NCI-H1694 treated with DMSO at 0.1 percent for 48 hours (cell line): ENCODE data around the gene ETV2.
"Not testable (repeated sequence)": the region's sequence is repeated elsewhere in the genome, so short reads cannot be mapped to it uniquely, and the experiment has no call there.

Source experiments
- DNase-seq: peaks from one replicate; lab custom pipeline; 2025; lab: John Stamatoyannopoulos, UW

ETV2 gene

DNA sequence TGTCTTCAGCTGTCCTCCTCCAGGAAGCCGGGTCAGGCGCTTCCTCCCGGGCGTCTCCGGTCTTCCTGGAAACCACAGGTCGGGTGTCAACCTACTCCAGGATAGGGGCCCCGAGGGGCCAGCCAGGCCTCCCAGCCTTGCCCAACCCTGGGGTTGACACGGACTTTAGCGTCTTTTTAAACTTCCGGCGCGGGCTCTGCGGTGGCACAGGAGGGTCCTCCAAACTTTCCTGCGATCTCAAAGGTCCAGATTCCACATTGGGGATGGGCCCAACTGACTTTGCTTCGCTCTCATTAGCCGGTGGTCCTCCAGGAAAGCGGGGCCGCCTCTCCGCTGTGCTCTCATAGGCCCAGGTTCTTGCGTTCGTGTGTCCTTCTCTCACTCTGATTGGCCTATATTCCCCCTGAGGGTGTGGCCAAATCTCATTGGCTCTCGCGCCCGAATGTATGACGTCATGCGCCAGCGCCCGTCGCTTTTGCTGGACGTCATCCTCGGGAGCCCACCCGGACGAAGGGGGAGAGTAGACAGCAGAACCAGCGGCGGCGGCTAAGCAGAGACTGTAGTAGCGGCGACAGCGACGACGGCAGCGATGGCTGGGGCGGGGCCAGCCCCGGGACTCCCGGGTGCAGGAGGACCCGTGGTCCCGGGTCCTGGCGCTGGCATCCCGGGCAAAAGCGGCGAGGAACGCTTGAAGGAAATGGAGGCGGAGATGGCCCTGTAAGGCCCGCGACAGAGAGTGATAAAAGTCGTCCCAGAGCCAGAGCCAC lies 12.8 kb upstream of the ETV2 start, which contains the start of gene RBM42:
RBM42 (plus strand) TSS at position 472 of the 767 bp plus-strand sequence; CDS start at position 590, 118 bp downstream.
- DNase-seq = peak; percentile 98

DNA sequence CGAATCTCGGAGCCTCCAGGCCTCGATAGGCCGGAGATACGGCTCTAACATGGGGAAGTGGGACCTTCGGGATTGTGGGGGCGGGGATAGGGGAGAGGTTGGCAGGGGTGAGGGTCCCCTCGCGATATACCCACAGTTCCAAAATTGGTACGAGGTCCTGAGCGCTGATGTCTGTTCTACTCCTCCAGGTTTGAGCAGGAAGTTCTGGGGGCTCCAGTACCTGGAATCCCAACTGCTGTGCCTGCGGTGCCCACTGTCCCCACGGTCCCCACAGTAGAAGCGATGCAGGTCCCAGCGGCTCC lies 12.3 kb upstream of the ETV2 start:
- no peak for DNase-seq

DNA sequence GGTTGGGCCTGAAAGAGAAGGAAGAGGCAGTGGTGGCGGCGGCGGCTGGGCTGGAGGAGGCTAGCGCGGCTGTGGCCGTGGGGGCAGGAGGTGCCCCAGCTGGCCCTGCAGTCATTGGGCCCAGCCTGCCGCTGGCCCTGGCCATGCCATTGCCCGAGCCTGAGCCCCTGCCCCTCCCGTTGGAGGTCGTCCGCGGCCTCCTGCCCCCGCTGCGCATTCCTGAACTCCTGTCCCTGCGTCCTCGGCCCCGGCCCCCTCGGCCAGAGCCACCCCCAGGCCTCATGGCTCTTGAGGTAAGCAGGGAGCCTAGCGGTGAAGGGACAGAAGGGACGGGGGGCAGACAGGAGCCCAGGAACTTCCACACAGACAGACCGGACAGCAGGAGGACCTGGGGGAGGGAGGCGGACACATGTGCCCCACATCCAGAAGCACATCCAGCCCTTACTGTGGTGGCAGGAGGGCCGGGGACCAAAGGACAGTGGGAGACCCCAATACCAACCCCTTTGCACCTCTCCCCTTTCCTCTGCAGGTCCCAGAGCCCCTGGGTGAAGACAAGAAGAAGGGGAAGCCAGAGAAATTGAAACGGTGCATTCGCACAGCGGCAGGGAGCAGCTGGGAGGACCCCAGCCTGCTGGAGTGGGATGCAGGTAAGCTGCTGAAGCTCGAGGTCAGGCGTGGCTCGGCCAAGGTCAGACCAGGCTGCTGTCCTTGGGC lies 7.7 kb upstream of the ETV2 start:
- DNase-seq = no peak

DNA sequence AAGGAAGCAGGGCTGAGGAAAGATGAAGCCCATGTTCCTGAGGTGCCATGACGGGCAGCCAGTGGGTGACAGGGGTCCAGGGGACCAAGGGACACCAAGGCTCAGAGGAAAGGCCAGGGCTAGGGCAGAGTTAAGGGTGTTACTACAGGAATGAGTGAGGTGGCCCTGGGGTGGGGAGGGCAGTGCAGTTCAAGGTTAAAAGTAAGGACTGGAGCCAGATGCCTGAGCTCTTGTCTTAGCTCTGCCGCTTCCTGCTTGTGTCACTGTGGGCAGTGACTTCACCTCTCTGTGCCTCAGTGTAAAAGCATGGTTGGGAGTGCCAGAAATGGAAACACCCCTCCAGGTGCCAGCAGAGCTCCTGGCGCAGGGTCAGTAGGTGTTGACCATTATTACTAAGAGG lies 4.9 kb upstream of the ETV2 start:
- no peak for DNase-seq

DNA sequence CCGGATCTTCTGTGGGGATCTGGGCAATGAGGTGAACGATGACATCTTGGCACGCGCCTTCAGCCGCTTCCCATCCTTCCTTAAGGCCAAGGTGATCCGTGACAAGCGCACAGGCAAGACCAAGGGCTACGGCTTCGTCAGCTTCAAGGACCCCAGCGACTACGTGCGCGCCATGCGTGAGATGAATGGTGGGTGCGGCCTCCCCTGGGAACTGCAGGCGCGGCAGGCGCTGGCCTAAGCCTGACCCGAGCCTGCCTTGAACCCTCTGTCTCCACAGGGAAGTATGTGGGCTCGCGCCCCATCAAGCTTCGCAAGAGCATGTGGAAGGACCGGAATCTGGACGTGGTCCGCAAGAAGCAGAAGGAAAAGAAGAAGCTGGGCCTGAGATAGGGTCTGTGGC lies 4.4 kb upstream of the ETV2 start:
- no peak for DNase-seq

DNA sequence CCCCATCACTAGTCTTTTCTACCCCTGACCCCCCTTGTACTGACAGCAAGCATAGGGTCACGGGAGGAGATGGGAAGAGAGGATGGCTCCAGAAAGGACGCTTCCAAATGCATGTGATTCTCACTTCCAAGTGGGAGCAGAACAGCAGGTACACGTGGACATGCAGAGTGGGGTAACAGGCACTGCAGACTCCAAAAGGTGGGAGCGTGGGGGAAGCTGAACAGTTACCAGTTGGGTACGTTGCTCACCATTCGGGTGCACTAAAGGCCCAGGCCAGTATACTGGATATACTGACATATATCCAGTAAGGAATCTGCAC lies 2.3 kb upstream of the ETV2 start:
- DNase-seq = no peak

DNA sequence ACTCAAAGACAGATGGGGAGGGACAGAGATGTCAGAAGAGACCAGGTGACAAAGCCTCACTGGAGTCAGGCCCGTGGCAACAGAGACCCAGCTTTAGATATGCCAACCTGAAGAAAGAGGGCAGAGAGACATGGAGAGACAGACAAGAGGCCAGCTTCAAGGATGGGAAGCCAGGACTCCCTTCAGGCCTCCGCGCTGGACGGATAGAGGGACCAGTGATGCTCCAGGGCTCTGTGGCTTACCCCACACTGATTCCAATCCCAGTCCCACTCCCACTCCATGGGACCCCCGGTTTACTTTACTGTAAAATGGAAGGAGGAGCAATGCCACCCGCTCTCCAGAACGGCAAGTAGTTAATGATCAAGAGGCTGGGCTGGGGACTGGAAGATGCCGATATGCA lies 1.7 kb upstream of the ETV2 start:
- no peak for DNase-seq

DNA sequence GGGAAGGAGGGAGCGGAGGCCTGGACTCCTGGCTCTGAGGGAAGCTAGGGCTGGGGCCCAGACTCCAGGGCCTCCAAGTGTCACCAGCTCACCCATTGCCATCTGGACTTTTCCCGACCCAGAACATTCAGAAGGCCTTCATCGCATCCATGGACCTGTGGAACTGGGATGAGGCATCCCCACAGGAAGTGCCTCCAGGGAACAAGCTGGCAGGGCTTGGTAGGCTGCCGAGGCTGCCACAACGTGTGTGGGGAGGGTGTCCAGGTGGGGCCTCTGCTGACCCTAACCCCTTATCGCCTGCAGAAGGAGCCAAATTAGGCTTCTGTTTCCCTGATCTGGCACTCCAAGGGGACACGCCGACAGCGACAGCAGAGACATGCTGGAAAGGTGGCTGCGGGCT lies 767 bp downstream of the ETV2 start:
- no peak for DNase-seq

DNA sequence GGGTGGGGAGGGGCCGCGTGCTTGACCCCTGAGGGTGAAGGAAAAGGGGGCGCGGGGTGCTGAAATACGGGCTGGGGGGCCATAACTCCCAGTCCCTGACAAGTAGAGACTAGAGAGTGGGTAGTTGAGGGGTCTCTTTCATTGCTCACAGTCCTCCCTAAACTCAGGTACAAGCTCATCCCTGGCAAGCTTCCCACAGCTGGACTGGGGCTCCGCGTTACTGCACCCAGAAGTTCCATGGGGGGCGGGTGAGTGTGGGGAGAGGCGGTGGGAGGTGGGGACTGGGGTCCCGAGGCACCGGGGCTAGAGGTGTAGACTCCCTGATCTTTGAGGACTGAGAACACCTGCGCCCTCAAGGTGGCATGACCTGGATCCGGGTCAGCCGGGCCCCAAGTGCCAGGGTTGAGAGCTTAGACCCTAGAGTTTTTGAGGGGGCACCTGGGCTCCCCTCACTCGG lies 1.3 kb downstream of the ETV2 start:
- no peak for DNase-seq

DNA sequence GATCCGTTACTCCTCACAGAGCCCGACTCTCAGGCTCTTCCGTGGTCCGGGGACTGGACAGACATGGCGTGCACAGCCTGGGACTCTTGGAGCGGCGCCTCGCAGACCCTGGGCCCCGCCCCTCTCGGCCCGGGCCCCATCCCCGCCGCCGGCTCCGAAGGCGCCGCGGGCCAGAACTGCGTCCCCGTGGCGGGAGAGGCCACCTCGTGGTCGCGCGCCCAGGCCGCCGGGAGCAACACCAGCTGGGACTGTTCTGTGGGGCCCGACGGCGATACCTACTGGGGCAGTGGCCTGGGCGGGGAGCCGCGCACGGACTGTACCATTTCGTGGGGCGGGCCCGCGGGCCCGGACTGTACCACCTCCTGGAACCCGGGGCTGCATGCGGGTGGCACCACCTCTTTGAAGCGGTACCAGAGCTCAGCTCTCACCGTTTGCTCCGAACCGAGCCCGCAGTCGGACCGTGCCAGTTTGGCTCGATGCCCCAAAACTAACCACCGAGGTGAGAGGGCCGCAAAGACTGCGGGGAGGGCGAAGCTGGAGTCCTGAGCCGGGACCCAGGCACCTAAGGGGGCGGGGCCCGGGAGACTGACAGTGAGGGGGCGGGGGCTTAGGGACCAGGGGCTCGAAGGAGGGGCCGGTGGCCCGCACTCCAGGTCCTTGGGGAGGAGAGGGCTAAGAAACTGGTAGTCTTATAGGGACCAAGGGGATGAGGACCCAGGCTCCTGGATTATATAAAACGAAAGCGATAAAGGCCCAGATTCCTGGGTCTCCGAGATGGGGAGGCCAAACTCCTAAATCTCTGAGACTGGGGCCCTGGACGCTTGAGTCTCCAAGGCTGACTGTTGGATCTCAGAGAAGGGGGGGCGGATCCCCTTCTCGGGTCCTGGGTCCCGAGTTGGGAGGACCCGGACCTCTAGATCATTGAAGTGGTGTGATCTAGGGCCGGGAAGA lies 2.0 kb downstream of the ETV2 start:
- peak; percentile 74 for DNase-seq

DNA sequence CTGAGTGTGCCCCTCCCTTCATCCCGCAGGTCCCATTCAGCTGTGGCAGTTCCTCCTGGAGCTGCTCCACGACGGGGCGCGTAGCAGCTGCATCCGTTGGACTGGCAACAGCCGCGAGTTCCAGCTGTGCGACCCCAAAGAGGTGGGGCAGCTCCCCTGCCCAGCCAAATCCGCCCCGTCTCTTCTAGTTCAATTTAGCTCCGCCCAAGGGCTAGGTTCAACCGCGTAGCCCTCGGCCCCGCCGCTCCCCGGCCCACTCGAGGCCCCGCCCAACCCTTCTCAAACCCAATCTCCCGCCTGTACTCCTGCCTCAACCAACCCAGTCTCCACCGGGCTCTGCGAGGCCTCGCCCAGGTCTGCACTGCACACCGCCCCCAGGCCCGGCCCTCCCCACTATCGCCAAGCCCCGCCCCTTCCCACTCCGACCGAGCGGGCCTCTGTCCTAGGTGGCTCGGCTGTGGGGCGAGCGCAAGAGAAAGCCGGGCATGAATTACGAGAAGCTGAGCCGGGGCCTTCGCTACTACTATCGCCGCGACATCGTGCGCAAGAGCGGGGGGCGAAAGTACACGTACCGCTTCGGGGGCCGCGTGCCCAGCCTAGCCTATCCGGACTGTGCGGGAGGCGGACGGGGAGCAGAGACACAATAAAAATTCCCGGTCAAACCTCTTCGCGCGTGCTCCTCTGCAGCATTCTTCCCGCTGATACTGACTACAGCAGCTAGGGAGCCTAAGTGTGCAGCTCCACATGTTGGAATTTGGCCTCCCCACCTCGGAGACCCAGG lies 2.9 kb downstream of the ETV2 start:
- peak; percentile 90 for DNase-seq

DNA sequence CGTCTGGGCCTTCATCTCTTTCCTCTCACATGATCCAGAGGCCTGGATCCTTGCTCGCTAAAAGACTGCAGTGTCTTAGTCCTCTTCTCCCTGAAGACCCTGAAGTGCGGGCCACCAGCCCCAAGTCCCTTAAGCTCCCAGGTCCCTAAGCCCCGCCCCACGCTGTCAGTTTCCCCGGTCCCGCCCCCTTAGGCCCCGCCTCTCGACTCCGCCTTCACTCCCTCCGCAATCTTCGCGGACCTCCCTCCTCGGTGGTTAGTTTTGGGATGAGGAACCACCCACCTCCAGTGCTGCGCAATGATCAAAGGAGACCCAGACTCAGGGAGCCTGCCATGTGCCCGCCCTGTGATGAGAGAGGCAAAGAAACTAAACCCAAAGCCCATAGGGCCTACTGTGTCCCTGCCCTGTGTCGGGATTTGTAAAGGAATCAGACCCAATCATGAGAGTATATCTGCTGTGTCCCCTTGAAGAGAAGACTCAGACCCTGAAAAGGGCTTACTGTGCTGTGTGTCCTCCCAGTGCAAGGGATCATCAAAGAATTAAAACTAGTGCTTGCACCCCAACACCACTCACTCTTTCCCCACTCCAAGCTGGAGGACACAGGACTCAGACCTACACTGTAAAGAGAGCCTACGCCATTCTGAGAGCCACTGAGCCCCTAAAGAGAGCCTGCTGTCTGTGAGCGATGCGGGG lies 3.6 kb downstream of the ETV2 start:
- DNase-seq = peak; percentile 36

DNA sequence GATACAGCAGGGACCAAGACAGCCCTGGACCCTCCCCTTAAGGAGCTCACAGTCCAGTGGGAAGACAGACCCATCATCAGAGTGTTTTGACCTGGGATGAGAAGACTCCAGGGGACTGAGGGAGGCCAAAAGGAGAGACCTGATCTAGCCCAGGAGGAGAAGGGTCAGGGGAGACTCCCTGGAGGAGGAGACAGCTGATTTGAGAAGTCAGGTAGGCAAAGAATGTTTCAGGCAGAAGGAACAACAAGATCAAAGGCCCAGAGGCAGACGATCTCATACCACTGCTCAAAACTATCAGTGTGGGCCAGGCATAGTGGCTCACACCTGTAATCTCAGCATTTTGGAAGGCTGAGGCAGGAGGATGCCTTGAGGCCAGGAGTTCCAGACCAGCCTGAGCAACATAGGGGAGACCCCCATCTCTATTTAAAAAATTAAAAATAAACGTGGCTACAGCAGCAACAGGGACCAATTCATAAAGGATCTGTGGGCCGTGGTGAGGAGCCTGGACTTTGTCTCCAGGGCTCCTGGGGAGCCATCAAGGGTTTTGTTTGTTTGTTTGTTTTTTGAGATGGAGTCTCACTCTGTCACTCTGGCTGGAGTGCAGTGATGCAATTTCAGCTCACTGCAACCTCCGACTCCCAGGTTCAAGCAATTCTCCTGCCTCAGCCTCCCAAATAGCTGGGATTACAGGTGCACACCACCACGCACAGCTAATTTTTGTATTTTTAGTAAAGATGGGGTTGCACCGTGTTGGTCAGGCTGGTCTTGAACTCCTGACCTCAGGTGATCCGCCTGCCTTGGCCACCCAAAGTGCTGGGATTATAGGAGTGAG lies 4.4 kb downstream of the ETV2 start:
- DNase-seq = no peak

DNA sequence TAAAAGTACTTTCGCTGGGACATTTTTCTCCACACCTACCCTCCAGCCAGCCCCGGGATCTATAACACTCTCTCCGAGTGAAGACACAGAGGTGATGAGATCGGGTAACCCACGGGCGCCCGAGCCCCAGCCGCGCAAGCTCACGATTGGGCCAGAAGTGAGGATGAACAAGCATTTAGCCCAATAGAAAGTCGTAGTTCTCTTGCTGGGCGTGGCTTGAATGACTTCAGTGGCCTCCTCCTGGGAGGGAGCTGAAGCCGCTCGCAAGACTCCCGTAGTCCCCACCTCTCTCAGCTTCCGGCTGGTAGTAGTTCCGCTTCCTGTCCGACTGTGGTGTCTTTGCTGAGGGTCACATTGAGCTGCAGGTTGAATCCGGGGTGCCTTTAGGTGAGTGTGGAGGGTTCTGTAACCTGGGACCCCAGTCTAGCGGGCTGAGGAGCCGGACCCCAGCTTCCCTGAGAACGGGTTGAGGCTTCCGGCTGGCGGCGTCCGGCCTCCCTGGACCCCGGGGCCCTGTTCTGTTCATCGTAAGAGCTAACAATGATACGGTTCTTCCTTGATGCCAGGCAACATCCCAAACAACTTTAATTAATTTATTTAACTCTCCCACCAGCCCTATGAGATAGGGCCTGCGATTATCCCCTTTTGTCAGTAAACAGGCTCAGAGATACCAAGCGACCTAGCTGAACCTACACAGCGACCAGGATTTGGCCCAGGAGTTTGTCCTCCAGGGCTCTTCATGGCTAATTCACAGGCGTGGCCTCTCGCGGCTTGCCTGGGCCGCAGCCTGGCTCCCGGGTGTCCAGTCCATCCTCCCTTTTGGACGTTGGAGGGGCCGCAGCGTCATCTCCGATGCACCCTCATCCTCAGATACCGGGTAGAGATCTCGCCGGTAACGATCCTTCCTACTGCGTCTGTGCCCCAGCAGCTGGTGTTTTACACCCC lies 6.7 kb downstream of the ETV2 start, which contains the start of gene COX6B1:
COX6B1 (plus strand) TSS at position 307 of the 945 bp plus-strand sequence. CDS start 2,921 bp downstream, outside the sequence.
- peak; percentile 99 for DNase-seq

DNA sequence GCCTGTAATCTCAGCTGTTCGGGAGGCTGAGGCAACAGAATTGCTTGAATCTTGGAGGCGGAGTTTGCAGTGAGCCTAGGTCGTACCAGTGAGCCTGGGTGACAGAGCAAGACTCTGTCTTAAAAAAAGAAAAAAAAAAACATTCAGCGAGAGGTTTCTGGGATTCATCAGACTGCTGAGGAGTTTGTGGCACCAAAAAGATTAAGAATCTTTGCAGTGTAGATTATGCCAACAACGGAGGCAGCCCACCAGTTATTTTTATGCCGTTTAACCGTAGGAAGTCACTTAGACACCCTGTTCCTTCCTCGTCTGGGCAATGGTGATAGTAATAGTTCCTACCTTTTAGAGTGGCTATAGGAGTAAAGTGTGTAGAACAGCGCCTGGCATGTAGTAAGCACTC lies 9.0 kb downstream of the ETV2 start:
- no peak for DNase-seq

DNA sequence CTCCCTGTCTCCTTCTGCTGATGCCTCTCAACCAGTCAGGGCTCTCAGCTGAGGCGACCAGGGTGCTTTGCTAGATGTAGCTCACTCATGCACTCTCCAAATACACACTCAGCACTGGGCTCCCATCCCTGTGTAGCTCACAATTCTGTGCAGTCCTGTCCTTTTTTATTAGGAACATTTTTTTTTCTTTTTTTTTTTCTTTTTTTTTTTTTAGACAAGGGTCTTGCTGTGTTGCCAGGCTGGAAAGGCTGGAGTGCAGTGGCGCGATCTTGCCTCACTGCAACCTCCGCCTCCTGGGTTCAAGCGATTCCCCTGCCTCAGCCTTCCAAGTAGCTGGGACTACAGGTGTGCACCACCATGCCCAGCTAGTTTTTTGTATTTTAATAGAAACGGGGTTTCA lies 13.3 kb downstream of the ETV2 start:
- not testable (repeated sequence) for DNase-seq

DNA sequence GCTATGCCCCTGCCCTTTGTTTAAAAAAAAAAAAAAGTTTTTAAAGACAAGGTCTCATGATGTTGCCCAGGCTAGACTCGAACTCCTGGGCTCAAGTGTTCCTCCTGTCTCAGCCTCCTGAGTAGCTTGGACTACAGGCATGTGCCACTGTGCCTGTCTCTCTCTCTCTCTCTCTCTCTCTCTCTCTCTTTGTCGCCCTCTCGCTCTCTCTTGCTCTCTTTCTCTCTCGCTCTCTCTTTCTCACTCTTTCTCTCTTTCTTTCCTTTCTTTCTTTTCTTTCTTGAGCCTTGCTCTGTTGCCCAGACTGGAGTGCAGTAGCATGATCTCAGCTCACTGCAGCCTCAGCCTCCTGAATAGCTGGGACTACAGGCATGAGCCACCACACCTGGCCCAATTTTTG lies 14.1 kb downstream of the ETV2 start:
- DNase-seq = no peak

DNA sequence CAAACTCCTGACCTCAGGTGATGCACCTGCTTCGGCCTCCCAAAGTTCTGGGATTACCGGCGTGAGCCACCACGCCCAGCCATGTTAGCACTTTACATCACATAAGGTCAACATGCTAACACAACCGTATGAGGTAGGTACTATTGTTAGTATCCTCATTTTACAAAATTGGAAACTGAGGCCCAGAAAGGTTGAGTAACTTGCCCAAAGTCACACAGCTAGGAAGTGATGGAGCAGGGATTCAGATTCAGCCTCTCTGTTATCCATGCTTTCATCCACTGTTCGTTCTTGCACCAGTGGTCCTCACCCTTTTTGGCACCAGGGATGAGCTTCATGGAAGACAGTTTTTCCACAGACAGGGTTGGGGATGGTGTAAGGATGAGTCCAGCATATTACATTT lies 15.2 kb downstream of the ETV2 start:
- no peak for DNase-seq
